AG04449 (cell line): ENCODE results near the gene PIMREG.
A peak's percentile ranks its signal among the peaks of the same experiment; 100 is the strongest.

Experiments
- CTCF ChIA-PET: fragments of 350-600 bp; formaldehyde crosslinking; extraction: SDS; loops from one replicate; lab custom pipeline; 2021; ENCODE audit warnings: antibody characterized with exemption; lab: Yijun Ruan, JAX
- POLR2A ChIA-PET: fragments of 400-600, 350-600 bp; formaldehyde crosslinking; extraction: SDS; loops from one replicate; lab custom pipeline; 2020; ENCODE audit warnings: antibody characterized with exemption, inconsistent platforms; lab: Yijun Ruan, JAX
- DNase-seq: peaks from one replicate; pipeline ENCODE4 v3.0.0-alpha.2; 2010; ENCODE audit warnings: low read depth, low spot score
- H3K4me3 ChIP-seq: 2 replicates; pipeline ENCODE4 v1.5.1; 2011; ENCODE audit warnings: low read depth, mild to moderate bottlenecking, control low read depth, low read length
- CTCF ChIP-seq: IDR thresholded peaks from one replicate; pipeline ENCODE4 v1.5.1; 2011; ENCODE audit warnings: mild to moderate bottlenecking, moderate library complexity, low read length, control low read depth, inconsistent platforms; ENCODE audit not compliant: insufficient read depth; ENCODE audit errors: missing control alignments

Gene PIMREG

DNA sequence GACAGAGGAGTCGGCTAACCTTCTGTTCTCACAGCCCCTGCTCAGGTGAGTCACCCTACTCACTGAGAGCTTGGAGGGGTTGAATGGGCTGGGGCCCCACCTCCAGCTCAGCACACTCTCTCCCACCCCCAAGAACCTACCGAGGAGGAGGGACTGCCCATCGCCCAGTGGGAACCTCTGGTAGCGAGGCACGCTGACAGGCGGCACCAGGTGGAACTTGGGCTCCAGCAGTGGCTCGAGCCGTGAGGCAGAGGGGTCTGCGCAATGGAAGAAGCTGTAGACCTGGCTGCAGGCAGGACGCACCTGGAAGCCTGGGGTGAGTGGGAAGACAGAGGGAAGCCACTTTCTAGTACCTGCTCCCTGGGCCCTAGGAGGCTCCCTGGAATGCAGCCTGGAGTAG lies 28.3 kb downstream of the PIMREG start:
- ChIA-PET POLR2A (interaction anchor here (1.2 kb wide), 1 partner anchor 167 kb away, joined by 4 read pairs; no protein-coding TSS in a partner anchor), CTCF (interaction anchor here (0.7 to 6.5 kb wide), 48 partner anchors 8 to 880 kb away, joined by 3 to 94 read pairs (median 6); partner anchors contain the start of genes KIAA0753 and TXNDC17)
- no peak overlapping the region for H3K4me3 ChIP-seq
- DNase-seq, result no peak
- no peak for TF ChIP-seq CTCF

GRCh38 chr17:6473128-6473767 lies 29.0 kb downstream of the PIMREG start:
- POLR2A ChIA-PET, result interaction anchor here (1.2 kb wide), 1 partner anchor 166 kb away, joined by 4 read pairs; no protein-coding TSS in a partner anchor
- CTCF ChIA-PET, result interaction anchor here (0.7 to 6.5 kb wide), 49 partner anchors 9 to 881 kb away, joined by 3 to 94 read pairs (median 6); partner anchors contain the start of genes KIAA0753 and TXNDC17
- TF ChIP-seq CTCF, result peak; percentile 96
- H3K4me3 ChIP-seq, result no peak overlapping the region
- DNase-seq, result no peak

DNA sequence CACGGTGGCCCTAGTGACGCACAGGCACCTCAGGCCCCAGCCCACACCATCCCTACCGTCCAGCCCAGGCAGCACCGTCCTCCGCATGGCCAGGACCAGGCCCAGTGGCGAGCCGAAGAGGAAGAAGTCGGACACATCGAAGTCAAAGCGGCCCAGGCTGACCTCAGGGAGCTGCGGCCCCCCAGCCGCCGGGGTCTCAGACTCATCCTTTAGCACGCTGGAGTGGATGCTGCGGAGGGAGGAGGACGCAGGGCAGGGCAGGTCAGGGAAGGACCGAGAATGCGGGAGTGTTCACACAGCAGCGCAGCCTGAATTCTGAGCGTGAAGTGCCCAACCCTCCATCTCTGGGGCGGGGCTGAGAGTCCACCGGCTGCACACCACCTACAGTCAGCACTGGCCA lies 30.1 kb downstream of the PIMREG start:
- no peak for TF ChIP-seq CTCF
- CTCF ChIA-PET, result interaction anchor here (1.4 to 6.5 kb wide), 14 partner anchors 9 to 176 kb away, joined by 3 to 94 read pairs (median 8); partner anchors contain the start of genes KIAA0753 and TXNDC17
- DNase-seq, result no peak
- no peak overlapping the region for H3K4me3 ChIP-seq
- POLR2A ChIA-PET, result no interaction called here

DNA sequence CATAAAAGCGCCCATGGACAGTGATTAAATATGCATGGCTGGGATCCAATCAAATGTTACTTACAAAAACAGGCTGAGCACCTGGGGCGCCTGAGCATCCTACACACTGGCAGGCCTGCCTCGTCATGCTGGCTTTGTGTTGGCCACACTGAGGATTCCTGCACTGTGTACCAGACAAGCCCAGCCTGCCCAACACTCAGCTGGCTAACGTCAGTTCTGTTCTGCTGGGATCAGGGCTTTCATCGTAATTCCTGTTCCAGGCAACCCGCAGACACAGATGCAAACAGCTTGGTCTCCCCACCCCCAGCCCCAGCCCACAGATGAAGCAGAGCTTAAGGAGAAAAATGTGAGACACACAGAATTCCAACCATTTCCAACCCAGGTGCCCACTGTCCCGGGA lies 30.7 kb downstream of the PIMREG start:
- no peak overlapping the region for H3K4me3 ChIP-seq
- no peak for DNase-seq
- POLR2A ChIA-PET, result no interaction called here
- TF ChIP-seq CTCF, result no peak
- CTCF ChIA-PET, result interaction anchor here (0.7 to 6.5 kb wide), 9 partner anchors 8 to 175 kb away, joined by 3 to 94 read pairs (median 4); no protein-coding TSS in a partner anchor

DNA sequence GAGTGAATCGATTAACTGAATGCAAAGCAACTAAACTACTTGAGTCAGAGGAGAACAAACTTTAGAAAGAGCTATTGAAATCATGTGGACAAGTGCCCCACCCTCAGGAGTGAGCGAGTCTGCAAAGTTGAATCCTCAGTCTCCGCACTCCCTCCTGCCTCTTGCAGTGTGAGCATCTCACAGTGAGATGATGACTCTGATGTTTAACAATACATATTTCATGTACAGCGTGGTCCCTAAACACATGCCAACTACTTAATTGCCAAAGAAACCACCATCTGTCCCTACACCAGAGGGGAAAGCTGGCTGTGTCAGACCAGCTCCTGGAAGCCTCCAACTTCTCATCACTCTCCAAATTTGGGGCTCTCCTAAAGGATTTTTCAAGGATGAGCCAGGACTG lies 31.2 kb downstream of the PIMREG start:
- ChIA-PET CTCF (interaction anchor here (0.7 to 6.5 kb wide), 9 partner anchors 8 to 174 kb away, joined by 3 to 94 read pairs (median 4); no protein-coding TSS in a partner anchor), POLR2A (interaction anchor here (0.6 kb wide), 1 partner anchor 679 kb away, joined by 6 read pairs; no protein-coding TSS in a partner anchor)
- DNase-seq, result no peak
- TF ChIP-seq CTCF, result no peak
- no peak overlapping the region for H3K4me3 ChIP-seq
